ENCODE data around the gene SDCCAG8.

DNA sequence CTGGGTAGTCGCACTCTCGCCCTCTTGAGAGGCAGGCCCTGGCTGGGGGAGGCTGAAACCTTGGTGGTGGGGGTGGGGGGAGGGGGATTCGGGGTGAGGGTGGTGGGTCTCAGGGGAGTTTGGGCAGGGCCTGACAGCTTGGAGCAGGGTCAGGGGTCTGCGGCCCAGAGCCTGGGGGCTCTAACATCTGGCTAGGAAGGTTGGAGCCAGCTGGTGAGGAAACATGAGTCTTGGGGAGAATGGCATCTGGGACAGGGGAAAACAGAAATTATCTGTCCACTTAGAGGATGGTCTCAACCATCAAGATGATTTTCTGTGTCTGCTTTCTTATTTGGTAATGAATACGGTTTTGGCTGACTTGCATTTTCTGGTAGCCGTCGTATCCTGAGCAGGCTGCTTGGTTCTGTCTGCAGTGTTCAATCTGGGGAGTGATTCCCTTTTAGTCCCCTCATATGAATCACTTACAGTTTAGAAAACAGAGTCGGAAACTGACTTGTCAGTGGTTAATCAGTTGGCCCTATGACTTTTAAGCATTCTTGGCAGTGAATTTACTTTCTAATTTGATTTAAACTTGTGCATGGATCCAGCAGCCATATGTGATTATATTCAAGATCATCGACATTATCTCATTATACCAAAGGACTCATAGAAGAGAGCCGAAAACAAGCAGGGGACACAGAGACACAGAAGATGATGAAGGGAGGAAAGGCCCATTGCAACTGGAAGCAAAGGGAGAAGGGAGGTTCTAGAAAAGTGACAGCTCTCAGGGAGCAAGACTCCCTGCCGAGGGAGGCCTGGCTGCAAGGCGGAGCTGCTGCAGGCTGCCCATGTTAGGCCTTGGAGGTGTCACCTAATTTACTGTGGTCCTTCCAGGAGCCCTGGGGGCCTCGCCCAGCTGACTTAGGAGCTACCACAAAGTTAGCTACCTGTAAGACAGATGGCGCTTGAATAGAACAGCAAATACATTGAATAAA is 237.6 kb downstream of the SDCCAG8 start:
- TF ChIP-seq, protein P1, sequence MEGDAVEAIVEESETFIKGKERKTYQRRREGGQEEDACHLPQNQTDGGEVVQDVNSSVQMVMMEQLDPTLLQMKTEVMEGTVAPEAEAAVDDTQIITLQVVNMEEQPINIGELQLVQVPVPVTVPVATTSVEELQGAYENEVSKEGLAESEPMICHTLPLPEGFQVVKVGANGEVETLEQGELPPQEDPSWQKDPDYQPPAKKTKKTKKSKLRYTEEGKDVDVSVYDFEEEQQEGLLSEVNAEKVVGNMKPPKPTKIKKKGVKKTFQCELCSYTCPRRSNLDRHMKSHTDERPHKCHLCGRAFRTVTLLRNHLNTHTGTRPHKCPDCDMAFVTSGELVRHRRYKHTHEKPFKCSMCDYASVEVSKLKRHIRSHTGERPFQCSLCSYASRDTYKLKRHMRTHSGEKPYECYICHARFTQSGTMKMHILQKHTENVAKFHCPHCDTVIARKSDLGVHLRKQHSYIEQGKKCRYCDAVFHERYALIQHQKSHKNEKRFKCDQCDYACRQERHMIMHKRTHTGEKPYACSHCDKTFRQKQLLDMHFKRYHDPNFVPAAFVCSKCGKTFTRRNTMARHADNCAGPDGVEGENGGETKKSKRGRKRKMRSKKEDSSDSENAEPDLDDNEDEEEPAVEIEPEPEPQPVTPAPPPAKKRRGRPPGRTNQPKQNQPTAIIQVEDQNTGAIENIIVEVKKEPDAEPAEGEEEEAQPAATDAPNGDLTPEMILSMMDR (IDR thresholded peaks at IDR 0.05): no peak
- no peak for TF ChIP-seq ZFX (IDR thresholded peaks at IDR 0.05; ENCODE audit: borderline replicate concordance)
